Measurements from ENCODE around the gene DGCR2.
A peak's percentile ranks its signal among the peaks of the same experiment; 100 is the strongest.

DGCR2 gene

GRCh38 chr22:19125474-19126308, 3.5 kb upstream of the DGCR2 start:
- DNase-seq: no peak

GRCh38 chr22:19125011-19125410, 2.8 kb upstream of the DGCR2 start:
- DNase-seq: no peak

GRCh38 chr22:19124377-19124776, 2.2 kb upstream of the DGCR2 start:
- no peak for DNase-seq

GRCh38 chr22:19123936-19124335, 1.7 kb upstream of the DGCR2 start:
- no peak for DNase-seq

GRCh38 chr22:19122752-19123492, 710 bp upstream of the DGCR2 start:
- DNase-seq: no peak

GRCh38 chr22:19121631-19122142, 525 bp downstream of the DGCR2 start:
- peak; percentile 26 for DNase-seq

GRCh38 chr22:19120829-19121630, 1.2 kb downstream of the DGCR2 start:
- no peak for DNase-seq

GRCh38 chr22:19119949-19120348, 2.3 kb downstream of the DGCR2 start:
- no peak for DNase-seq

GRCh38 chr22:19118329-19118880, 3.8 kb downstream of the DGCR2 start:
- DNase-seq: no peak

GRCh38 chr22:19117111-19117512, 5.1 kb downstream of the DGCR2 start:
- no peak for DNase-seq

GRCh38 chr22:19115628-19116027, 6.6 kb downstream of the DGCR2 start:
- DNase-seq: no peak

GRCh38 chr22:19114984-19115552, 7.1 kb downstream of the DGCR2 start:
- no peak for DNase-seq

GRCh38 chr22:19113429-19113828, 8.8 kb downstream of the DGCR2 start:
- no peak for DNase-seq

GRCh38 chr22:19111584-19111983, 10.6 kb downstream of the DGCR2 start:
- DNase-seq: no peak

GRCh38 chr22:19111140-19111539, 11.1 kb downstream of the DGCR2 start:
- no peak for DNase-seq

- DNase-seq: no peak
These were observed 11.6 kb downstream of the DGCR2 start for GRCh38 chr22:19110646-19111045.

GRCh38 chr22:19110064-19110458, 12.2 kb downstream of the DGCR2 start:
- no peak for DNase-seq

GRCh38 chr22:19109198-19110063, 12.8 kb downstream of the DGCR2 start:
- peak; percentile 98 for DNase-seq

- no peak for DNase-seq
These were observed 13.4 kb downstream of the DGCR2 start for GRCh38 chr22:19108807-19109197.

- DNase-seq: no peak
These were observed 14.5 kb downstream of the DGCR2 start for GRCh38 chr22:19107730-19108074.

GRCh38 chr22:19106886-19107729, 15.1 kb downstream of the DGCR2 start:
- no peak for DNase-seq

All from MV-4-11 (cell line).